RPMI7951 (cell line): Measurements from ENCODE around the gene LYRM2. TPM values are rescaled to one million over a fixed set of nuclear protein-coding genes. Genes with fewer than 3 reads are reported as not detected.

Source experiments
- DNase-seq: peaks from one replicate; pipeline ENCODE4 v3.0.0-alpha.2; 2012; ENCODE audit warnings: low read depth
- total RNA-seq: library from RNA; depleted of rRNA; stranded (reverse); fragments of >200 nt; shearing (Covaris generic); gene quantifications from 2 replicates; pipeline ENCODE4 v1.2.3, GENCODE V29; 2014

Gene LYRM2
- total RNA-seq, 1 experiment from 2014 or later: 29.1 TPM

DNA sequence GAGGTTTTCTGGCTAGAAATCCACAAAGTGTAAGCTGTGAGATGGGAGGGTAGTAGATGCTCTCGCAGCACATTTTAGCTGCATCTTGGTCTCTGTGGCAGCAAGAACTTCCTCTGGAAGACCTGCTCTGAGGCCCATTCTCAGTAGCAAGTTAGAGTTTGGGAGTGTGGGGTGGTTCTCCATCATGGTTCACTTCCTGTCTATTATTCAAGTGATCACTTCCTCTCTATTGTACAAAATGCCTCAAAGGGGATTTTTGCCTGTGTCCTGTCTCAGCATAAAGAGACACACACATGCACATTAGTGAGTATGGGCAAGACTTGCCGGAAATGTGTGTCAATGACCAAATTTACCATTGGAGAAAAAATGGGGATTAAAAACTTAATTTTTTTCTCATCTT, 42.5 kb downstream of the LYRM2 start:
- DNase-seq: no peak

DNA sequence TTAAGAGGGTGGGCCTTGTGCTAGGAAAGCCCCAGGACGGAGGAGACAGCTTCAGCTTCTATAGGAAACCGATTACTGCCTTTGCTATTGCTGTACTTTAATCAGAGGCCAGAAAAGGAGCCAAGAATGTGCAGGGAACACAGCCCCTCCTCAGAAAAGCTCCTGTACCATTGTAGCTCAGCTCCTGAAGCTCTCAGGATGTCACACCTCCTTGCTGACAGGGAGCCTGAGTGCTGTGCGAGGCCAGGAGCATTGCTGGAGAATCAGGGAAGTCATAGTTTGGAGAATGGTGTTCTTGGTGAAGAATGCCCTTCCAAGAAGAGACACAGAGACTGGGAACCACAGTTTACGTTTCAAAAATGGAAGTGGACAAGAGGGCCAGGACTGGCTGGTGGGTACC, 46.8 kb downstream of the LYRM2 start:
- DNase-seq: no peak

DNA sequence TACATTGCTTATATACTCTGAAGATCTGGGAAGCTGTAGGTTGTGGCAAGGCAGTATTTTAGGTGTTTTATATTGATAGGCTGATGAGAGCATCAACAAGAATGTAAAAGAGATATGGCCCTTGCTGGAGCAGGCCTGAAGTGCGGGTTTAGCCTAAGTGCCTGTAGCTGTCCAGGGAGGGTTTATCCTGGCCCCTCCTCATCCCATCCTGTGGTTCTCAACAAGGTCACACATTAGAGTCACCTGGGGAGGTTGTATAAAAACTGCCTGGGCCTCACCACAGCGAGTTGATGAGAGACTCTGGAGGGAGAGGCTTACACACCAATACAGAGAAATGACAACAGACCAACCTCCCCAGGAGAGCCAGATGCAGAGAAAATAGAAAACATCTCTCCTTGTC, 48.4 kb downstream of the LYRM2 start:
- no peak for DNase-seq

DNA sequence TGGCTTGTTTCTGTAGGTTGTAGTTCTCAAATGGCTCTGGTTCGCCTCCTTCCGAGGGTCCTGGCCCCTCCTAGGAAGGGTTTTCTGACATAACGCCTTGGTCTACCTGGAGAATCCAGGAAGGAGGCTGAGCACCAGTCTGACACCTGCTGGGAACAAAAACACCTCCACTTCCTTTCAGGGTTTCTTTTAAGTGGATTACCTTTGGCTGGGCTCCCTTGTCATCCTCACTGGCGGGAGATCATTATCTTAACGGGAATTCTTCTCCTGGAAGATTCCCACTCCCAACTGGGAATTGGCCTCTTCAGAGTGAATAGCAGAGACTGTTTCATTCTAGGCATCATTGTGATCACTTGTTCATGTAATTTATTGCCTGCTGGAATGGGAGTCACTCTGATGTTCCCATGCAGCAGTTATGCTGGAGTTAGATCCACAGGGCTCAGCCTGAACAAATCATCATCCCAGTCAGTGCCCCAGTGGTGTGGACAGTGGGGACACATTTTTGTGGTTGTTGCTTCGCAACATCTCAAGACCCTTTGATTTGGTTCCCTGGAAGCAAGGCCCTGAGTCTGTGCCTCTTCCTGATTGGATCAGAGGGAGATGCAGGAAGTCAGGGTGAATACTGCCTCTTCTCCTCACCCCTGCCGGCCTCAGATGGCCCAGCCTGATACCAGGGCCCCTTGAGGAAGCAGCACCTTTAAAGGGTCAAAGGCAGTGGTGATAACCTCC, 49.1 kb downstream of the LYRM2 start:
- DNase-seq: no peak

DNA sequence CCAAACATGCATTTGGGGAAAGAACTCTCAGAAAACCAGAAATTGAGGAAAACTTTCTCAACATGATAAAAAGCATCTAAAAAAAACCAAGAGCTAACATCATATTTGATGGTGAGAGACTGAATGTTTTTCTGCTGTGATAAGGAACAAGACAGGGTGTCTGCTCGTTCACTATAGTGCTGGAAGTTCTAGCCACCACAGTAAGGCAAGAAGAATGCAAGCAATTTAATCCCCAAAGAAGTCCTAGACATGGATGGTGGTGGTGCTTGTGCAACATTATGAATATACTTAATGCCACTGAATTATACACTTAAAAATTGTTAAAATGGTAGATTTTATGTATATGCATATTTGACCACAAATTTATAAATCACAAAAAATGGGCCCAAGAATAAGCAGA, 53.4 kb downstream of the LYRM2 start:
- no peak for DNase-seq

DNA sequence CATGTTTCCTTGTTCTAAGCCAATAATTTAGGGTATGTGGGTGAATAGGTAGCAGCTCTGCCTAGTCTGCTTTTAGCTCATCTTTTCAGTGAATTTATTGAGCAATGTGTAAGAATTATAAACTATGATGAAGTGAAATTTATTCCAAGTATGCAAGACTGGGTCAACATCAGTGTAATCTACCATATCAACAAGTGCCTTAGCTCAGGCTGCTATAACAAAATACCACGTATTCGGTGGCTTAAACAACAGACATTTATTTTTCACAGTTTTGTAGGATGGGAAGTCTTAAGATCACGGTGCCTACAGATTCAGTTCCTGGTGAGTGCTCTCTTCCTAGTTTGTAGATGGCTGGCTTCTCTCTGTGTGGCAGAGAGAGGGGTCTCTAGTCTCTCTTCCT, 54.0 kb downstream of the LYRM2 start:
- no peak for DNase-seq

DNA sequence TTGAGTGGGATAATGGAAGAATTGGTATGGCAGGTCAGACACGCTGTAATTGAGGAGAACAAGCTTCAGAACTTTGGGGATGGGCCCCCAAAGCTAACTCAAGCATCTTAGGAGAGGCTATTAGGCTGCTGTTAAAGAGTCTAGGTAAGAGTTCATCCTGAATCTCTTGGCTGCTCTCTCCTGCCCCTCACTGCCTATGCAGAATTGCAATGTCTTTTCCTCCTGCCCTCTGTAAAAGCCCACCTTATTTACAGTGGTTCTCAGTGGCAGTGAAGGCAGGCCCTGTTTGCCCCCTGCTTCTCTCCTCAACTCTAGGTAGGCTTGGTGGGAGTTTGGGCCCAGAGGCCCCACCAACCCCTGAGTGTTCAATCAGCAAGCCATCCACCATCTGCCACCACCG, 55.0 kb downstream of the LYRM2 start:
- DNase-seq: no peak

DNA sequence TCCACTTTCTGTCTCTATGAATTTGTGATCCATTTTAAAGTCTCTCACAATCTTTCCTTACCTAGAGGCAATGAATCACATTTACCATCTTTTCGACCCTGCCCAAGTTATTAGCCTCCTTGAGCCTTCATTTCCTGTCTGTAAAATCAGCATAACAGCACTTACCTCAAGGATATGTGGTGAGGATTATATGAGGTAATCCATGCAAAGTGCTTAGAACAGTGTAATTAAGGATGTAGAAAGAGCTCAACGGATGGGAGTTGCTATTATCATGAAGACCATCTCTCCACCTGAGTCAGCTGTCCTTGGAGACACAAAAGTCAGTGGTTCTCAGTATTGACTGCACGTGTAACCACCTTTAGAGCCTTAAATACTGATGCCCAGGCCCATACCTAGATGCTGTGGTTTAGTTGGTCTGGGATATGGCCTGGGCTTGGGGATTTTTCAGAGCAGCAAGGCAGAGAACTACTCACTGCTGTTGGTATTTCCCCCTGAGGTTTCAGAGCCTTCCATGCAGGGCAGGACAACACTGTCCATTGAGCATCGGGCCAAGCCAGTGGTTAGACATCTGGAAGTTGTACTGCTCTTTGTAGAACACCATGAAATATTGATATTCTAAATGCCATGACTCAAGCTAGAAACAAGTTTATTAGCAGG, 55.8 kb downstream of the LYRM2 start:
- DNase-seq: no peak

DNA sequence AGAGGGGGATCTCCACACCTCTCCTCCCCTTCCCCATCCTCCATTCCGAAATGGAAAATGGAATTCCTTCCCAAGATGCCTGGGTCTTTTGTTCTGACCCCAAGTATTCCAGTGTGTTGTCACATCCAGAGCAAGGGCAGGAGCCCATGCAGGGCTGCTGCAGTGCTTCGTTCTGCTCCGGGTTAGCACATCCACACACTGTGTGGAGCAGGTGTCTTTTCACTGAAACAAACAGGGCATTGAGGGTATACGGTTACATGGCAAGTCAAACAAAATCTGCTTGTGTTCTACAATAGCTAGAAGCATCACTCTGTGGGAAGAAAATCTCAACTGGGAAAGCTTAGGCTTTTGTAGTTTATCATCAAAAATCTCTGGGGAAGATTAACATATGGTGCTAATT, 56.9 kb downstream of the LYRM2 start:
- no peak for DNase-seq

DNA sequence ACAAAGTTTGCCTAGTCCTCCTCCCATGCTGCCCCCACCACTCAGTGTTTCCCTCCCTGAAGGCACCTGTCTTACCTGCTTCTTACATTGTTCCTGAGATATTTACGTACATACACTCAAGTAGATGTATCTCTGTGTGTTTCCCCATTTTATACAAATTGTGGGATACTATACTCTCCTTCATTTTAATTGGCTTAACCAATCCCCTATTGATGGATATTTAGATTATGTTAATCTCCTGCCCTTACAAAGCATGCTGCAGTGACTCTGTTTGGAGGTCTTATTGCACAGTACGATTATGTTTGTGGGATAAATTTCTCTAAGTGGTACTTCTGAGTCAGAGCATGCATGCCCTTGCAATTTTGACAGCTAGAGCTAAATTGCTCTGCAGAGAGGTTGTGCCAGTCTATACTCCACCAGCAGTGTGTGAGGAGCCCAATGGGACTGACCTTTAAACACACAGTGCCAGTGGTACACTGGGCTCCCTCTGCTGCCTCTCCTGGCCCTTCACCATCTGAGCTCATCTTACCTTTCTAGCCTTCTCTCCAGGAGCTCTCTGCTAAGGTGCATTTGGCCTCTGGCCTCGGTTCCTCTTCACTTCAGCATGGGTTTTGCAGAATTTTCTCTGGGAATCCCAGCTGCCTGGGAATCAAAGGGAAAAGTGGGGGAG, 57.4 kb downstream of the LYRM2 start:
- no peak for DNase-seq

DNA sequence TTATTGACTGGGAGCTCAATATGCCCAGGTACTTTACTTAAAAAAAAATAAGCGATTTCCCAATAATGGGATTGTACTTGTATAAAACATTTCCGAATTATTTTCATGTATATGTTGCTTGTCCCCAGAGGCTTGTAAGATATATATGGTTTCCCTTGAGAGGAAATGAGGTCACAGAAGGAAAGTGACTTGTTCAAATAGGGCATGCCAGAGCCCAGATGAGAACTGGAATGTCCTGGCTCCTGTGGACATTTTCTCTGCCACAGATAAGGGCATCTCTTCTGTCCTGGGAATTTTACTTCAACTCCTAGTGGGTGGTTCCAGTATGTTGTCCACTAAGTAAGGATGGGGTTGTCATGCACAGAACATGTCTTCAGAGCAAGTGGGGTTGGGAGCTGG, 63.0 kb downstream of the LYRM2 start:
- DNase-seq: no peak

DNA sequence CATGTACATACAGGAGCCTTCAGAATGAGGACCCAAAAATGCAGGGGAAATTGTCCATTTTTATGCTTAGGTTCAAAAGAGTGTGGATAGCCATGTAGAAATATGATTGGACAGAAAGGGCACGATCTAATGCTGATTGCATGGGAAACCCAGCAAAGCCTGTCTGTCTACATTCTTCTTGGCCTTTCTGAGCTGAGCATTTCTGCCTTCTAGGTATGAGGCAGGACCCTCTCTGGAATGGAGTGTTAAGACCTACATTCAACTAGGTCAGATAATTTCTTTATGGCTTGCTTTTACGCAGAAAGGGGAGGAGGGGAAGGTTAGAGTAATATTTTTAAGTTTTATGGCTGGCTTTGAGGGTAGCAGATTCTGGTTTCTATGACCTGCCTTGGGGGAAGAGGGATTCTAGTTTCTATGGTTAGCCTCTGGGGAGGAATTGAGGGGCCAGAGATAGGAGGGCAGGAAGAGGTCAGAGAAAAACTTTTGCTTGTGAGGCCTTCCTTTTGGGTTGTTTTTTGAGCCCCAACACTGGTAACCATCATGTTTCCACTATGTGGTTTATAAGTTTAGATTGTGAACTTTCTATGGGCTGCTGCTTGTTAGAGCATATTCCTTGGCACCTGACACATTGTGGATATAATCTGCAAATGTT, 63.5 kb downstream of the LYRM2 start:
- no peak for DNase-seq

DNA sequence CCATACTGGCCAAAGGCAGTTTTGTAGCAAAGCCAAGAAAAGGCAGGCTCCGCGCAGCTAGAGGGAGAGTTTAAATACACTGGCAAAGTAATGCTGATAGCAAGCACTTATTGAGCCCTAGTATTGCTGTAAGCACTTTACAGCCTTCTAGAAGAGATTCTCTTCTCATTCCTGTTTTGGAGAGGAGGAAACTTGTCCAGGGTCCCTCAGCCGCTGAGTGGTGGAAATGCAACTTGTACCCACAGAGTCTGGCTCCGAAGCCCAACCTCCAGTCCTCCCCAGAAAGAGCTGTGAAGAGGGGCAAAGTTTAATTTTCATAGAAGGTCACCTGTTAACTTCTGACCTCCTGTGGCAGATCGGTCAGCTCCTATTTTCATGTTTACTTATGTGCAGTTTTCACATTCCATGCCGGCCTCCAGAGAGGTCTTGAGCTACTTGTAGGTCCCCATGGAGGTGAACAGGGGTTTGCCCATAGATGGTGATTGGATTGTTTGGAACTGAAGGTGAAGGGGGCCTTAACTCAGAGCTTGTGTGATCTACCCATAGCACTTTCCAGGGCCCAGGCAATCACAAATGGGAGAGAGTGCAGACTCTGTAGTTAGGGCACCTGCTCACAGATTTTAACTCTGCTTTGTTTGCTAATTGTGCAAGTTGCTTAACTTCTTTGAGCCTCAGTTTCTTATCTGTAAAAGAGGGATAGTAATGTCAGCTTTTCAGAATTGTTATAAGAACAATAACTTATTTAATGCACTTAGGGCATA, 70.7 kb downstream of the LYRM2 start:
- DNase-seq: no peak

DNA sequence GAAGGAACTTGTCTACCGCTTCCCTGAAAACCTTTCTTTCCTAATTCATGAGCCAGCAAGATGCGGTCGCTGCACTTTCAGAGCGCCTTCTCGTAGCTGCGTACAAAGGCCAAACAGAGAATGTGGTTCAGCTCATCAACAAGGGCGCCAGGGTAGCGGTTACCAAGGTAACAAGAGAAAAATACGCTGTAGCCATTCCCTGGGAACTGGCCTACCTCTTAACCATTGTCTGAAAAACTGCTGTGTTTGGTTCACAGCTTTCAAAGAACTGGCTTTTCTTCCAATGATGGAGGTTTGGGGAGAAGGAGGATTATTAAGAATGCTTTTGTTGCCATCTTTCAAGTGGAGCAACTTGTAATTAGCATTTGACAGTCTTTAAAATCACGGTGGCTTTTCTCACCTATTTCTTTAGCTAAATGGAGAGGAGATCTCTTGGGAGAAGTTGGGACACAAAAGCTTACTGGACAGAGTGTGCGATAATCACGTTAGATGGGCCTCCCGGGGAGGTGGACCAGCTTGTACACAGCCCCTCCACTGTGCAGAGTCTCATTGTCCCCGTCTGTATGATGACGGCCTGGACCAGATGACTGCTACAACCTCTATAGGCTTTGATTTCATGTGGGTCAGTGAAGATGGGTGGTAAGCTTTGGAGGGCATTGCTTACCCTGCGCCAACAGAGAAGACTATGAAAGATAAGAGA, 71.5 kb downstream of the LYRM2 start:
- no peak for DNase-seq

DNA sequence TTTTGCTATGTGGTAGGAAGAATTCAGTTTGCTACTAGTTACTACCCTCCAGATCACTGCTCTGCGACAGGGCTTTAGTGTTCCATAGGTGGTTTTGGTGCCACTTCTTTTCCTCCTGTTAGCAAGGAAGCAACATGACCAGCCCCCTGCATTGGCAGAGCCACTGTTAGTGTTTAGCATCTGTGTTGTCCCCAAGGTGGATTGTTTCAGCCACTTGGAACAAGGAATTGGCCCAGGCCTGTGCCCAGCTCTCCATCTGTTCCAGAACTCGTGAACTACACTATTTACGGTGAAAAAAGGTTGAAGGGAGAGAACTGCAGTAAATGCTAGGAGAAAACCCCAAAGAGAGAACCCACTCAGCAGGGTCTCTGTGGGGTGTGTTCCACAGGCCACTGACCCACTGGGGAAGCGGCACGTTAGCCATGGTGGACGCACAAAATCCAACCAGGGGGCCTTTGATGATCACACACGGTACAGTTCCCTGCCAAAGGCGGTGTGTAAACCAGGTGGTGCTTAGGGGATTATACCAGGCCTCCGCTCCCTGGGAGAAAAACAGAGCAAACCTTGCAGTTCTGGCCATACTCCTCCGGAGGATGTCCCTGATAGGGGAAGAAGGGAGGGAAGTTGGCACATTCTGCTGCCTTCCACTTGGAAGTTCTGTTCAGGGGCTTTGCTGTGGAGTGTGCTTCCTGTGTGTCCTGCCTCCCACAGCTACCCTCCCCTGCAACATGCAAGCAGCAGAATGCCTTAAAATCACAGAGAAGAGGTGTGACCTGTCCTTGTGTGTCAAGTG, 72.3 kb downstream of the LYRM2 start:
- DNase-seq: no peak

DNA sequence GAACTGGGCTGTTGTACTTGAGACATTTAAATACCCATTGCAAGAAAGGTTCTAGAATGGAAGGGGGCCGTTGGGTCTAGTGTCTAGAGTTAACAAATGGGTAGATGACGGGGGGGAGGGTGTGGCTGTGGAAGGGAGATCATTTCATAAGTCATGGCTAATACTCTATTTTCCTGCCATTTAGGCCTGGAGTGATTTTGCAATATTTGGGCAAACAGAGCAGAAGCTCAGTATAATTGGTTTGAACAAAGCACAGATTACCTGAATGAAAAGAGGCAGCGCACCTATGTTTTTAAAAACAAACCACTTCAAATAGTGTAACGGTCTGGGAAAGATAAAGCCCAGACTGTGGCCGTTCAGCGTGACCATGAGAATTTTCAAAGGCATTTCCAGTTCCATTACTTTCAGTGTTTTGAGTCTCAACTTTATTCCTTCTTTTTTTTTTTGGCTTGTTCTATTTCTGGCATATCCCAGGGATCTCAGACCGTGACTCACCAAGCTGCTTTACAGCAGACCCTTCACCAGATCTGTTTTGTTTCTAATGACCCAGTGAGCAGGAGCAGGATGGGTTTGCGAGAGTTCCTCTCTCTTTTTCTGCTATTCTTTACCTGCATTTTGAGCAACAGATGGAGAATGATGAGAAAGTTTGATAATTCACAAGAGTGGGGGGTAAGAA, 73.7 kb downstream of the LYRM2 start:
- DNase-seq: no peak

DNA sequence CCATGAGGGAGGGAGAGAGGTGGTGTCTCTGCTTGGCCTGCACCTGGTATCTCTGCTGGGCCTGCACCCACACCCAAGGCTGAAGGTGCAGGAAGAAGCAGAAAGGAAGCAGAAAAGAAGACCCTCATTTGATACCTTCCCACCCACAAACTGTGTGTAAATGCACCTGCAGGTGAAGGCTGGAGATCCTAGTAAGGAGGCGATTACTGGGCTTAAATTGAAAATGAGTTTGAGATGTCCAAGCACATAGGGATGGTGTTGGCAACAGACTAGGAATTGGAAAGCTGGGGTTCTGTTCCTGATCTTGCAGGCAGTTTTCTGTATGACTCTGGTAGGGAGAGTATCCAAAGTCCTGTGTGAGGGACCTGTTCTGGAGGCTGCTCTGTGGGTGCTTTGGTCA, 74.7 kb downstream of the LYRM2 start:
- no peak for DNase-seq

DNA sequence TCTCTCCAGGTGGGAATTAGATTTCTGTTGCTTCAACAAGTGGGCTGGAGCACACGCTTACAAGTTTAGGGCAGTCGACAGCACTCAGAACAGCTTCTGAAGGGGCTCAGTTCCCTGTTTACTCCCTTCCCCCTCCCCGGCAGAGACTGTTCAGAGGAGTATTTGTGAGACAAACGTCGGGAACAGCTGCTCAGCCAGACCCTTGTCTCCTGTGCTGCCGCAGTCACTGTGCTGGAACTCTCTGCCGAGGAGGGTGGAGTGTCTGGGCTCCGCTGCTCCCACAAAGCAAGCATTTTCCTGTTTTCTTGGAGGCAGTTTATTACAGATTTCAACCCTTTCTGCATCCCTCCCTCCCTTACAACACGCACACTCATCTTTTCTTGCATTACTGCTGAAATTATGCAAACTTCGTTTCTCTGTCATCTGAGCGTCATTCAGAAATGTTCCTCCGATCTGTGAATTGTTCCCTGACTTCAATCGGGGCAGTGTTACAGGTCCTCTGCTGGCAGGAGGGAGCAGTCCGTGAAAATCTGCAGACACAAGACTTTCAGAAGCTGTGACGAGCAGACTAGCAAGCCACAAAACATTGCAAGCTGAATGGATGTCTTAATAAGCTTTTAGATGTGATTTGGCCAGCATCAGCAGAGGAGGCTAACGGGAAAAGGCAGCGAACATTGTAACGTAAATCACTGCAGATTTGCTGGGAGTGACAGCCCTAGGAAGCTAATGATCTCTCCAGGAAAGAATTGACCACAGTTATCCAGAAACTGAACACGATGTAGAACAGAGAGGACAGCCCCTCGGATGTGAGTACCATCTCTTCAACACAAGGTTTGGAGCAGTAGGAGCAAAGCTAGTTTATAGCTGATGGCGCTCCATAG, 76.2 kb downstream of the LYRM2 start:
- no peak for DNase-seq

DNA sequence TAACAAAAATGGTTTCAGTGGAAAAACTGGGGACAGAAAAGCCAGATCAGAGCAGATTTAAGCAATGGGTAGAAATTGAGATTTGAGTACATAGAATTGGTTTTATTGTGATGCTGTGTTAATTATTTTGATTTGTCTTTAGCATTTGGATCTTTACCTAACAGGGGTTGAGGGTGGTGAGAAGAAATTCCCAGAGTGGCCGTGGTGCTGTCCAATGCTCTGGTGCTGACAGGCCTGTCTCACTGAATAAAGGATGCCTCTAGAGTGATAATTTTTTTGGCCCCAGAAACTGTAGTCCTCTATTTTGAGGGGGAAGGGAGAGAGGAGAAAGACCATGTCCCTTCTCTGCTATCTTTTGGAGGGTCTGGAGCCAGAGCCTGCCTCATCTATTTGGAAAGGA, 79.1 kb downstream of the LYRM2 start:
- DNase-seq: no peak
